C4-2B (cell line): ENCODE data around the gene GGT6.

Source experiments
- ZFX ChIP-seq: fragments of 450-650 bp; IDR thresholded peaks from 2 replicates; pipeline ENCODE4 v1.6.1; 2017
- TF ChIP-seq, protein P1 (sequence below): fragments of 450-650 bp; conservative IDR thresholded peaks from 2 replicates; pipeline ENCODE4 v1.5.1; 2017; ENCODE audit warnings: mild to moderate bottlenecking

DNA sequence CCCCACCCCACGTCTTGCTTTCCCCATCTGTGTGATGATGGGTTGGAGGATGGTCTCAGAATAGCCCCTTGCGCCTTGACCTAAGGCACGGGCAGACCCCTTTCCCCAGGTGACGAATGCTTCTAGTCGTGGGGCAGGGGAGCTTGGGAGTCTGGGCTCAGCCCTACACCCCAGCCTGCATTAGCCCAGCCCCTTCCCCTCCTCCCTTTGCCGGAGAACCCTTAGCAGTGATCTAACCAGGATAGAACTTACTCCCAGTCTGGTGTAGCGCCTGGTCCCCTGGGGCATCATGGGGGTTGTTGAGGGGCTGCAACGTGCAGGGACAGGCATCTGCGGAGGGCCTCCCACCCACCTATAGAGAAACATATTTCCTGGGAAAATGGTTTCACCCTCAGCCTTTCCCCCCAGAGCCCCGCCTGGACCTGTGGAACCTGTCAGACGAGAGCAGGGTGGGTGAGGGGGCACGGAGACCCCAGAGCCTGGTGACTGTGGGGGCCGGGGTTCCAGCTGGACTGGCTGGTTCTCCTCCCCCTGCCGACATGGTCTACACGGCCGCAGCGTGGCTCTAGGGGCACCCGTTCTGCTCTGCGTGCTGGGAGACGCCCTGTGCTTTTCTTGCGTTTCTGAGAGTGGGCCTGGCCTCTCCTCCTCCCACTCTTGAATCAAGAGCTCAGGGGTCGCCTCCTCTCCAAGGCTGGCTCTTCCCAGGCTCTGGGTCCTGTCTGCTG lies 28.7 kb upstream of the GGT6 start:
- TF ChIP-seq, protein P1, sequence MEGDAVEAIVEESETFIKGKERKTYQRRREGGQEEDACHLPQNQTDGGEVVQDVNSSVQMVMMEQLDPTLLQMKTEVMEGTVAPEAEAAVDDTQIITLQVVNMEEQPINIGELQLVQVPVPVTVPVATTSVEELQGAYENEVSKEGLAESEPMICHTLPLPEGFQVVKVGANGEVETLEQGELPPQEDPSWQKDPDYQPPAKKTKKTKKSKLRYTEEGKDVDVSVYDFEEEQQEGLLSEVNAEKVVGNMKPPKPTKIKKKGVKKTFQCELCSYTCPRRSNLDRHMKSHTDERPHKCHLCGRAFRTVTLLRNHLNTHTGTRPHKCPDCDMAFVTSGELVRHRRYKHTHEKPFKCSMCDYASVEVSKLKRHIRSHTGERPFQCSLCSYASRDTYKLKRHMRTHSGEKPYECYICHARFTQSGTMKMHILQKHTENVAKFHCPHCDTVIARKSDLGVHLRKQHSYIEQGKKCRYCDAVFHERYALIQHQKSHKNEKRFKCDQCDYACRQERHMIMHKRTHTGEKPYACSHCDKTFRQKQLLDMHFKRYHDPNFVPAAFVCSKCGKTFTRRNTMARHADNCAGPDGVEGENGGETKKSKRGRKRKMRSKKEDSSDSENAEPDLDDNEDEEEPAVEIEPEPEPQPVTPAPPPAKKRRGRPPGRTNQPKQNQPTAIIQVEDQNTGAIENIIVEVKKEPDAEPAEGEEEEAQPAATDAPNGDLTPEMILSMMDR, result no peak
- no peak for TF ChIP-seq ZFX
